ENCODE results near the gene TRIM45. TPM values are rescaled to one million over a fixed set of nuclear protein-coding genes. Genes with fewer than 3 reads are reported as not detected.

TRIM45 gene
- total RNA-seq, 2 experiments from 2014 or later = 0.25 to 0.88 TPM

DNA sequence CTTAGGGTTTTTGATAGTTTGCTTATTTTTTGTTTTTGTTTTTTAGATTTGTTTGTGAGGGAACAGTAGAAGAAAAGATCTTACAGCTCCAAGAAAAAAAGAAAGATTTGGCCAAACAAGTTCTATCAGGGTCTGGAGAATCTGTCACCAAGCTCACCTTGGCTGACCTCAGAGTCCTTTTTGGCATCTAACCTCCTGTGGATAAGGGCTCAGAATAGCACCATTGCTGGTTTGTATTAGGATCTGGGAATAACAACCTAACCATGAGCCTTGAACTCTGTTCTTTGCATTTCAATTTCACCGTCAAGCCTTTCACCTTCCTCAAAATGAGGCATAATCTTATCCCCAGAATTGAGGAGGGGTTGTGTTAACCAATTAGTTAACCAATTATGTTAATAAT, 20.2 kb downstream of the TRIM45 start:
- Mint-ChIP-seq H3K9me3 (no peaks in the 10 kb centered on the region), H3K27ac (no peak overlapping the region), H3K36me3 (ENCODE audit: low read depth) (peaks cover 67% of the 10 kb centered on the region), H3K27me3 (no peaks in the 10 kb centered on the region), H3K4me3 (no peak overlapping the region), H3K4me1 (ENCODE audit: low read depth) (peaks cover 6% of the 10 kb centered on the region)
- ChIA-PET CTCF (no interaction called here), POLR2A (no interaction called here)
- DNase-seq (no peak), ATAC-seq (ENCODE audit: poor library complexity) (no peak)
- H3K27ac ChIP-seq (ENCODE audit: low read depth in 1 of 2, low read length in 2 of 2) = no peak overlapping the region
- H3K27me3 ChIP-seq (ENCODE audit: control insufficient read depth in 1 of 2, insufficient read depth in 2 of 2, low read length in 2 of 2) = no peaks in the 10 kb centered on the region
- H3K4me3 ChIP-seq (ENCODE audit: low read length) = no peak overlapping the region
- H3K9me3 ChIP-seq (ENCODE audit: control insufficient read depth in 1 of 2, insufficient read depth in 1 of 2, low read length in 2 of 2) = no peaks in the 10 kb centered on the region
- TF ChIP-seq, protein P1, sequence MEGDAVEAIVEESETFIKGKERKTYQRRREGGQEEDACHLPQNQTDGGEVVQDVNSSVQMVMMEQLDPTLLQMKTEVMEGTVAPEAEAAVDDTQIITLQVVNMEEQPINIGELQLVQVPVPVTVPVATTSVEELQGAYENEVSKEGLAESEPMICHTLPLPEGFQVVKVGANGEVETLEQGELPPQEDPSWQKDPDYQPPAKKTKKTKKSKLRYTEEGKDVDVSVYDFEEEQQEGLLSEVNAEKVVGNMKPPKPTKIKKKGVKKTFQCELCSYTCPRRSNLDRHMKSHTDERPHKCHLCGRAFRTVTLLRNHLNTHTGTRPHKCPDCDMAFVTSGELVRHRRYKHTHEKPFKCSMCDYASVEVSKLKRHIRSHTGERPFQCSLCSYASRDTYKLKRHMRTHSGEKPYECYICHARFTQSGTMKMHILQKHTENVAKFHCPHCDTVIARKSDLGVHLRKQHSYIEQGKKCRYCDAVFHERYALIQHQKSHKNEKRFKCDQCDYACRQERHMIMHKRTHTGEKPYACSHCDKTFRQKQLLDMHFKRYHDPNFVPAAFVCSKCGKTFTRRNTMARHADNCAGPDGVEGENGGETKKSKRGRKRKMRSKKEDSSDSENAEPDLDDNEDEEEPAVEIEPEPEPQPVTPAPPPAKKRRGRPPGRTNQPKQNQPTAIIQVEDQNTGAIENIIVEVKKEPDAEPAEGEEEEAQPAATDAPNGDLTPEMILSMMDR (IDR thresholded peaks at IDR 0.05) = no peak
- intact Hi-C loops (cut with DNase I, micrococcal nuclease) = no loop called here
- no peaks in the 10 kb centered on the region for H3K4me1 ChIP-seq (ENCODE audit: insufficient read depth, low read length)
- peaks cover 41% of the 10 kb centered on the region for H3K36me3 ChIP-seq (ENCODE audit: insufficient read depth, low read length)

GRCh38 chr1:117098287-117098890, 23.2 kb downstream of the TRIM45 start:
- Histone ChIP-seq H3K4me3 (ENCODE audit: low read length) (no peak overlapping the region), H3K9me3 (ENCODE audit: control insufficient read depth in 1 of 2, insufficient read depth in 1 of 2, low read length in 2 of 2) (no peaks in the 10 kb centered on the region), H3K36me3 (ENCODE audit: insufficient read depth, low read length) (peaks cover 57% of the 10 kb centered on the region), H3K27me3 (ENCODE audit: control insufficient read depth in 1 of 2, insufficient read depth in 2 of 2, low read length in 2 of 2) (no peaks in the 10 kb centered on the region), H3K27ac (ENCODE audit: low read depth in 1 of 2, low read length in 2 of 2) (no peak overlapping the region), H3K4me1 (ENCODE audit: insufficient read depth, low read length) (no peaks in the 10 kb centered on the region)
- ATAC-seq (ENCODE audit: poor library complexity) (no peak), DNase-seq (no peak)
- Mint-ChIP-seq H3K4me3 (no peak overlapping the region), H3K27ac (no peak overlapping the region), H3K9me3 (no peaks in the 10 kb centered on the region), H3K36me3 (ENCODE audit: low read depth) (peaks cover 86% of the 10 kb centered on the region), H3K4me1 (ENCODE audit: low read depth) (peaks cover 6% of the 10 kb centered on the region), H3K27me3 (no peaks in the 10 kb centered on the region)
- TF ChIP-seq, protein P1 (IDR thresholded peaks at IDR 0.05) = no peak
- intact Hi-C loops (cut with DNase I, micrococcal nuclease) = no loop called here
- ChIA-PET POLR2A (no interaction called here), CTCF (no interaction called here)

DNA sequence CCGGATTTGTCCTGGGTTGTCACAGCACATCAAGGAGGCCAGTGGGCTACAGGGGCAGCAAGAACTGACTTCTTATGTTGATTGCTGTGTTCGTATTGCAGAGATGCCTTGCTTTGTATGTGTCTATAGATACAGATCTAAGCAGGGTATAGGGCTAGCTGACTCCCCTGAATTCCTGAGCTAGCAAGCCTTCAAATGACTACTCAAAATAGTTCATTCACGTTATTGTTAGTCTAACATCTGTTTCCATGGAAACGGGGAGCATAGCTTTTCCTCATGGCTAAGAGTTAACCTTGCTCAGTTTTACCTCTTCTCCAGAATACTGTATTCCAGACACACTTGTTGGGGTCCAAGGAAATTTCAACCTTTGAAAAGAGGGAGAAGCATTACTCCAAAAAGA, 24.1 kb downstream of the TRIM45 start:
- CTCF ChIA-PET = no interaction called here
- Histone ChIP-seq H3K27me3 (ENCODE audit: control insufficient read depth in 1 of 2, insufficient read depth in 2 of 2, low read length in 2 of 2) (no peaks in the 10 kb centered on the region), H3K27ac (ENCODE audit: low read depth in 1 of 2, low read length in 2 of 2) (no peak overlapping the region), H3K9me3 (ENCODE audit: control insufficient read depth in 1 of 2, insufficient read depth in 1 of 2, low read length in 2 of 2) (no peaks in the 10 kb centered on the region), H3K4me1 (ENCODE audit: insufficient read depth, low read length) (no peaks in the 10 kb centered on the region), H3K36me3 (ENCODE audit: insufficient read depth, low read length) (peaks cover 66% of the 10 kb centered on the region), H3K4me3 (ENCODE audit: low read length) (no peak overlapping the region)
- Mint-ChIP-seq H3K9me3 (no peaks in the 10 kb centered on the region), H3K36me3 (ENCODE audit: low read depth) (peaks cover 89% of the 10 kb centered on the region), H3K4me3 (no peak overlapping the region), H3K27me3 (no peaks in the 10 kb centered on the region), H3K4me1 (ENCODE audit: low read depth) (no peaks in the 10 kb centered on the region), H3K27ac (no peak overlapping the region)
- ATAC-seq (ENCODE audit: poor library complexity) (no peak), DNase-seq (no peak)
- POLR2A ChIA-PET = no interaction called here
- TF ChIP-seq, protein P1 (IDR thresholded peaks at IDR 0.05) = no peak
- intact Hi-C loops (cut with DNase I, micrococcal nuclease) = no loop called here

Measured in CD4-positive, alpha-beta T cell (primary cell).